Type B pancreatic cell (in vitro differentiated cells): ENCODE results near the gene CNTN2. TPM values are rescaled to one million over a fixed set of nuclear protein-coding genes. Genes with fewer than 3 reads are reported as not detected.

Experiments
- DNase-seq: peaks from one replicate; pipeline ENCODE4 v3.0.0; 2021; ENCODE audit warnings: mixed read lengths; ENCODE audit not compliant: unreplicated experiment; ENCODE audit errors: extremely low spot score
- H3K27ac Mint-ChIP-seq: 2 replicates; pipeline ENCODE4 v1.8.0; 2021; ENCODE audit warnings: mild to moderate bottlenecking, mixed read lengths
- H3K27me3 Mint-ChIP-seq: 2 replicates; pipeline ENCODE4 v1.8.0; 2021; ENCODE audit warnings: mixed read lengths
- H3K36me3 Mint-ChIP-seq: 2 replicates; pipeline ENCODE4 v1.8.0; 2021; ENCODE audit warnings: mixed read lengths
- H3K4me1 Mint-ChIP-seq: one replicate; pipeline ENCODE4 v1.8.0; 2021; ENCODE audit warnings: mixed read lengths; ENCODE audit not compliant: unreplicated experiment
- H3K4me3 Mint-ChIP-seq: 2 replicates; pipeline ENCODE4 v1.8.0; 2021; ENCODE audit warnings: mild to moderate bottlenecking, mixed read lengths
- H3K9me3 Mint-ChIP-seq: 2 replicates; pipeline ENCODE4 v1.8.0; 2021; ENCODE audit warnings: mixed read lengths
- total RNA-seq: library from RNA; stranded (reverse); gene quantifications from 2 replicates; pipeline ENCODE4 v1.2.1, GENCODE V29; 2021; ENCODE audit warnings: low replicate concordance
- TF ChIP-seq, protein P1 (sequence below): fragments of 200-600 bp; sonication (generic); conservative IDR thresholded peaks from 2 replicates; pipeline ENCODE4 v1.5.0; 2021; ENCODE audit warnings: antibody characterized with exemption, mild to moderate bottlenecking

The CNTN2 gene
- total RNA-seq, 1 donor from 2014 or later: 6.3 TPM

DNA sequence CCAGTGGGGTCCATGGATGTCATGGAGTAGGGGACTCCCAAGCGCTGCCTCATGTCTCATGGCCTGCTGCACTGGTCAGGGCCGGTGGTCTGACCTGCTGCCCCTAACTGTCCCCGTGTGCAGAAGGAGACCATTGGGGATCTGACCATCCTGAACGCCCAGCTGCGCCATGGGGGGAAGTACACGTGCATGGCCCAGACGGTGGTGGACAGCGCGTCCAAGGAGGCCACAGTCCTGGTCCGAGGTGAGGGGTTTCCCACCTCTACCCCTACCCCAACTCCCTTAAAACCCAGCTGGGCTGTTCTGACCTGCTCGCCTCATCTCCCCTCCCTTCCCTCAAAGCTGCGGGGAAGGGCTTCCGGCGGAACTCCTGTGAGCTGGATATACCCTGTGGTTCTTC lies 22.7 kb downstream of the CNTN2 start:
- TF ChIP-seq, protein P1, sequence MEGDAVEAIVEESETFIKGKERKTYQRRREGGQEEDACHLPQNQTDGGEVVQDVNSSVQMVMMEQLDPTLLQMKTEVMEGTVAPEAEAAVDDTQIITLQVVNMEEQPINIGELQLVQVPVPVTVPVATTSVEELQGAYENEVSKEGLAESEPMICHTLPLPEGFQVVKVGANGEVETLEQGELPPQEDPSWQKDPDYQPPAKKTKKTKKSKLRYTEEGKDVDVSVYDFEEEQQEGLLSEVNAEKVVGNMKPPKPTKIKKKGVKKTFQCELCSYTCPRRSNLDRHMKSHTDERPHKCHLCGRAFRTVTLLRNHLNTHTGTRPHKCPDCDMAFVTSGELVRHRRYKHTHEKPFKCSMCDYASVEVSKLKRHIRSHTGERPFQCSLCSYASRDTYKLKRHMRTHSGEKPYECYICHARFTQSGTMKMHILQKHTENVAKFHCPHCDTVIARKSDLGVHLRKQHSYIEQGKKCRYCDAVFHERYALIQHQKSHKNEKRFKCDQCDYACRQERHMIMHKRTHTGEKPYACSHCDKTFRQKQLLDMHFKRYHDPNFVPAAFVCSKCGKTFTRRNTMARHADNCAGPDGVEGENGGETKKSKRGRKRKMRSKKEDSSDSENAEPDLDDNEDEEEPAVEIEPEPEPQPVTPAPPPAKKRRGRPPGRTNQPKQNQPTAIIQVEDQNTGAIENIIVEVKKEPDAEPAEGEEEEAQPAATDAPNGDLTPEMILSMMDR: no peak

DNA sequence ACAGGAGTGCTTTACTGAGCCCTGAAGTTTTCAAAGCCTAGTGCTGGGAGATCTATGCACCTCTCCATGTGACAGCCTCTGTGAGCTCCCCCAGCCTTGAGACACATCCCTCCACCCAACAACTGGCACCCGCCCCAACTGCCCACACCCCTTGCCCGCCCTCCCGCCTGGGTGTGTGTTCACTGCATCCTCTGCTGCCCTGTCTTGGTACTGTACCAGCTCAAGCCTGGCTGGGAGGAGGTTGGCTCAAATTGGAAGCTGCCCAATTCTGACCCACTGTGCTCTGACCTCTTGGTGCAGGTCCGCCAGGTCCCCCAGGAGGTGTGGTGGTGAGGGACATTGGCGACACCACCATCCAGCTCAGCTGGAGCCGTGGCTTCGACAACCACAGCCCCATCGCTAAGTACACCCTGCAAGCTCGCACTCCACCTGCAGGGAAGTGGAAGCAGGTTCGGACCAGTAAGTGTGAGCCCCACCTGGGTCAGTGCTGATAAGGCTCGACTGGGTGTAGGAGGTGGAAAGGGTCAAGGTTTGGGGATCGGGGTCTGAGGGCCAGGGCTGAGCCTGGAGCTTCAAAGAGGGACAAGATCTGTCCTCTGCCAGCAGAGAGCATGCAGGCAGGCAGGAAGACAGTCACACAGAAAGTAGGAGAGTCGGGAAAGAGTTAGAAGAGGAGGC lies 23.3 kb downstream of the CNTN2 start:
- TF ChIP-seq, protein P1: peak; percentile 32
- DNase-seq: no peak
- H3K27ac Mint-ChIP-seq: no peak overlapping the region
- no peaks in the 10 kb centered on the region for H3K36me3 Mint-ChIP-seq
- peaks cover 9% of the 10 kb centered on the region for H3K4me1 Mint-ChIP-seq
- H3K27me3 Mint-ChIP-seq: peaks cover 18% of the 10 kb centered on the region
- no peaks in the 10 kb centered on the region for H3K9me3 Mint-ChIP-seq
- H3K4me3 Mint-ChIP-seq: no peak overlapping the region

More for the DNA sequence above, 22.7 kb downstream of the CNTN2 start:
- Mint-ChIP-seq H3K27me3 (peaks cover 18% of the 10 kb centered on the region), H3K4me1 (peaks cover 9% of the 10 kb centered on the region), H3K36me3 (no peaks in the 10 kb centered on the region), H3K9me3 (no peaks in the 10 kb centered on the region), H3K4me3 (no peak overlapping the region), H3K27ac (no peak overlapping the region)
- DNase-seq: peak; percentile 51

DNA sequence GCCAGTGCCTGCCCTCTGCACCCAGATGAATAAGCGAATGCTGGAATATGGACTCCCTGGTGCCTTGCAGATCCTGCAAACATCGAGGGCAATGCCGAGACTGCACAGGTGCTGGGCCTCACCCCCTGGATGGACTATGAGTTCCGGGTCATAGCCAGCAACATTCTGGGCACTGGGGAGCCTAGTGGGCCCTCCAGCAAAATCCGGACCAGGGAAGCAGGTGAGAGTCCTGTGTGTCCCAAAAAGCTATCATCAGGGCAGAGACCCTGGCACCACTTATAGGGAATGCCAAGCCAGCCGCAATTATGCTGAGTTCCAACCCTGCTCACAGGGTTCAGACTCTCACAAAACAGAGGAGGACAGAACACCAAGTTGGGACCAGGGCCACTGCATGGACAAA lies 24.0 kb downstream of the CNTN2 start:
- H3K36me3 Mint-ChIP-seq: no peaks in the 10 kb centered on the region
- peaks cover 4% of the 10 kb centered on the region for H3K4me1 Mint-ChIP-seq
- TF ChIP-seq, protein P1: no peak
- DNase-seq: peak; percentile 37
- no peaks in the 10 kb centered on the region for H3K9me3 Mint-ChIP-seq
- peaks cover 18% of the 10 kb centered on the region for H3K27me3 Mint-ChIP-seq
- H3K27ac Mint-ChIP-seq: no peak overlapping the region
- H3K4me3 Mint-ChIP-seq: no peak overlapping the region

DNA sequence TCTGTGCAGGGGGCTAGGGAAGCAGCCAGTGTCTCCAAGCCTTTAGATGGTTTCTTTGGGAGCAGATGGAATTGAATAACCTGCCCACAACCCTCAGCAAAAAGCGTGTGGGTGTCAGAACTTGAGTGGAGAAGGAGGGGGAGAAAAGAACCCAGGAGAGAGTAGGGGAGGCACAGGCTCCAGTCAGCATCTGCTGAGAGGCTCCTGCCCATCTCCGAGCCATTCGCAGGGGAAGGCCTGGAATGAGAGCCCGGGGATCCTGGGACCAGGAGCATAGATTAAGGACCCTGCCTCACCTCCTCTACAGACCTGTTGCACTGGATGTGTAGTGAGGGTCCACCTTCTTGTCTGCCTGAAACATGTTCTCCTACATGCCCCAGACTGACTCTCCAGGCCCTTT lies 25.0 kb downstream of the CNTN2 start:
- no peak overlapping the region for H3K4me3 Mint-ChIP-seq
- H3K36me3 Mint-ChIP-seq: no peaks in the 10 kb centered on the region
- no peaks in the 10 kb centered on the region for H3K9me3 Mint-ChIP-seq
- no peak overlapping the region for H3K27ac Mint-ChIP-seq
- peaks cover 4% of the 10 kb centered on the region for H3K4me1 Mint-ChIP-seq
- TF ChIP-seq, protein P1: no peak
- H3K27me3 Mint-ChIP-seq: peaks cover 15% of the 10 kb centered on the region
- DNase-seq: peak; percentile 47

DNA sequence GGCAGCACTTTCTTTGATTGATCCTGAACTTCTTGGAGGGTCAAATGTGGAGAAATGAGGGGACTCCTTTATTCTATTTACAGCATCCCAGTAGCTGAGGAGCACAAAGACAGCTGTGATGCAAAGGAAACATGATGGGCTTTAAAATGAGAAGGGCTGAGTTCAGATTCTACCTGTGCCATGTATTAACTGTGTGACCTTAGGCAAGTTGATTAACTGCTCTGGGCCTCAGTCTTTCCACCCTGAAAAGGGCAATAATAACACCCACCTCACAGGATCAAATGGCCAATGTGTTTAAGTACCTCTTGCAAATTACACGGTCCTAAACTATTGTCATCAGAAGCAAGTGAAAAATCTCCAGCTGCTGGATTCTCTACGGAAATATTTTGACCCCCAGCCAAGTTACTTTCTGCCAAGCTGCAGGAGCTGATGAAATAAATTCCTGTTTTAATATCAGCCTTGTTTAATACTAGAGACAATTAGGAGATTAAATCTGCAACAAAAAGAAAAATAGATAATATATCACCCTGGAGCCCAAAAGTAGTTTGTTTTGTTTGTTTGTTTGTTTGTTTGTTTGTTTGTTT lies 25.5 kb downstream of the CNTN2 start:
- no peaks in the 10 kb centered on the region for H3K9me3 Mint-ChIP-seq
- DNase-seq: peak; percentile 4
- H3K4me3 Mint-ChIP-seq: no peak overlapping the region
- peaks cover 3% of the 10 kb centered on the region for H3K4me1 Mint-ChIP-seq
- H3K36me3 Mint-ChIP-seq: no peaks in the 10 kb centered on the region
- TF ChIP-seq, protein P1: no peak
- H3K27me3 Mint-ChIP-seq: peaks cover 15% of the 10 kb centered on the region
- H3K27ac Mint-ChIP-seq: no peak overlapping the region
